HCEC 1CT (cell line): ENCODE data around the gene RASA2.

ENCODE experiments used
- DNase-seq: peaks from one replicate; pipeline ENCODE4 v3.0.0-alpha.2; 2017

The RASA2 gene

DNA sequence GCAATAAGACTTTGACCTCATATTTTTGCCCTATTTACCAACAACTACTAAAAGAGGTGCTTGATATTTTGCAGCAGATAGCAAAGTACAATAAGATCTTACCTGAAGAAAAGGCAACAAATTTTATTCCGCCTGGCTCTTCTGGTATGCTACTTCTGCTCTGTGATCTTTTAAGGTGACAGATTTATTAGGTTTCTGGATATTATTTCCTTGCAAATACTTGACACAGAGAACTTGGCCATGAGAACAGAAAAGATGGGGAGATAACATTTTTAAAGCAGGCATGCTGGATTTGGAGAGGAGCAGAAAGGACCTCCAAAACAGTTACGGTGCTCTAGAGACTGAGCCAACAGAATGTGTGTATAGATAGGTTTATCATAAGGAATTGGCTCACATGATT lies 164.6 kb downstream of the RASA2 start:
- DNase-seq: no peak

GRCh38 chr3:141652349-141652748 lies 165.5 kb downstream of the RASA2 start:
- DNase-seq: no peak

DNA sequence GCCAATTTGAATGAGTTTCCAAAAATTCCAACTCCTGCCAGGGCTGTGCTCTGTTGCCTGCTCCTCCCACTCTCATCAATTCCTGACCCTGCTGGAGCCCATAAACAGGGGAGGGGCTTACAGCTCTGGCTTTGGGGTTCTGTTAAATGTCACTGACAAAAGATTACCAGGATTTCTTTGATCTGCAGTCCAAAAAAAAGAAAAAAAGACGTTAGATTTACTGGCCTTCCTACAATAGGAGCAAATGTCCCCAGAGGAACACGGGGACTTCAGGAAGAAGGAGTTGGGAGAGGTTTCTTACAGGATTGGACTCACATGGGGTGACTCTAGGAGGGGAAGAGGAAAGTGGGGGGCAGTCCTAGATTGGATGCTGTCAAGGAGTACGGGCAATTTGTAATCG lies 167.0 kb downstream of the RASA2 start:
- no peak for DNase-seq

GRCh38 chr3:141655801-141656200 lies 169.0 kb downstream of the RASA2 start:
- no peak for DNase-seq

DNA sequence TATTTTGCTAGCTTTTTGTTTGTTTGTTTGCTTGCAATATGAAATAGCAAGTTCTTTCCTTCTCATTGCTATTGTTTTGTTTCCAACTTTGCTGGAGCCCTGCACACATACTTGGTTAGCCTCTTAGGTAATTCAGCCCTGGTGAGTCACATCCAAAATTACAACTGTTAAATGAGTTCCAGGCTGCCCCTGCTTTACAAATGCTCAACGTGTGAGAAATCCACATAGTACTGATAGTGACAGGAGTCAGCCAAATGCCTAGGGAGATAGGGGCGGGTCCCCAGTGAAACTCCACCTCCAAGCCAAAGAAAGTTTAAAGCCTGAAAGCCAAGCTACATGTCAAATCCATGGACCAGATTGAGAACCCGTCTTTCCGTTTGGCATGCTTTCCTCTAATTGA lies 169.9 kb downstream of the RASA2 start:
- peak; percentile 29 for DNase-seq

GRCh38 chr3:141657516-141657915 lies 170.7 kb downstream of the RASA2 start:
- no peak for DNase-seq

DNA sequence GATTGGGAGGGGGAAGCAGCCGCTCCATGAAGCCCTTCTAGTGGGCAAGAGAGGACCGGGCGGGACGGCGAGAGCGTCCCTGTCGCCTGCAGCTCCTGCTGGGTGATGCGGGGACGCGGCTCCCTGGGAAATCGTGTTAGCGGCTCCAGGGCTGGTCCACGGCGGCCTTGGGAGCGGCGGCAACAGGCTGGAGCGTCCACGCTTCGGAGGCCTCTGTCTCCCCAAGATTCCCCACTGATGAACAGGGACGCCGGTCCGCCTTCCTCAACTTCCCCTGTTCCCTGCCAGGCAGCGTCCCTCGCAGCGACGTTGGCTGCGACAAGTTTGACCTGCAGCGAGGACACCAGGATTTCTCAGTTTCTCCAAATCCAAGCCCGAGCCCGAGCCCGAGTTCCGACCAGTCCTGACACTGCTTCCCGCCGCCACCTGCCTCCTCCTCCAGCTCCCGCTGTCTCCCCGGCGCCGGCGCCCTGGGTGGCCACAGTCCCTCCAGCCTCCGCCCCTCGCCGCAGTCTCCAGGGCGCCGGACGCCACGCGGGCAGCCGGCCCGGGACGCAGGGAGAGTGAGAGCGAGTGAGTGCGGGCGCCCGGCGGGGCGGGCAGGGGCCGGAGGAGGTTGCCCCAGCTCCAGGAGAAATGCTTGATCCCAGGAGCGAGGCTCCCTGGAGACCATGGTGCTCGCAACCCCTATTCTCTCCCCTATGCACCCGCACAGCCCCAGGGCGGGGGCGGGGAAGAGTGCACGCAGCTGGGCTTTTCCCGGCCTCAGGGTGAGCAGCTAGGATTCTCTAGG lies 173.2 kb downstream of the RASA2 start:
- peak; percentile 31 for DNase-seq

- no peak for DNase-seq
These were observed 173.8 kb downstream of the RASA2 start for GRCh38 chr3:141660614-141660947.

DNA sequence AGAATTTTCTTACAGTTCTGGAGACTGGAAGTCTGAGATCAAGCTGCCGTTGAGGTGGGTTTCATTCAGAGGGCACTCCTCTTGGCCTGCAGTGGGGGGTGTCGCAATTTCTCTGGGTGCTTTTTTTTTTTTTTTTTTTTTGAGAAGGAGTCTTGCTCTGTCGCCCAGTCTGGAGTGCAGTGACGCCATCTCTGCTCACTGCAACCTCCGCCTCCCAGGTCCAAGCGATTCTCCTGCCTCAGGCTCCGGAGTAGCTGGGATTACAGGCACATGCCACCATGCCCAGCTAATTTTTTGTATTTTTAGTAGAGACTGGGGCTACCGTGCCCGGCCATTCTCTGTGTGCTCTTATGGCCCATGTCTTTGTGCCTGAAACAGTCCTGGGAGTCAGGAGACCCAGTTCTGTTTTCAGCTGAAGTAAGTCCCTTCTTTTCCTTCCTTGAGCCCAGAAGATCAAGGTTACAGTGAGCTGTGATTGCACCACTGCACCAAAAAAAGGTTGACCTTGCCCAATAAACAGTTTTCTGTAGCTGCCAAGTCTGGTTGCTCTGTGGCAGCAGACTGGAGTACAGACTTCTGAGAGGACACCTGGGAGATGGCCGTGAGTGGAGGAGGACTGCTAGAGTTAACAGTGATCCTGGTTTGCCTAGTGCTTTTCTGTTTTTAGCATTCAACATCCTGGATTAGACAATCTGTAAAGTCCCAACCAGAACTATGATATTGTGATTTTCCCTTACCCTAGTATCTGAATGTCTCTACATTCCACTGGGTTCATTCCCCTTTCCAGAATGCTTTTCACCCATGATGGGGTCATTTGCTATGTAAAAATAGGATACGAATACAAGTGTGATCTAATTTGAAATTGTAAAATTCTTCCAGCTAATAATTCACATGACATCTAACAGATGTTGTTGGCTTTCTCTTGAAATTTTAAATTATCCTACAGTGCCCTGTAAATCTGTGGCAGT lies 174.7 kb downstream of the RASA2 start:
- no peak for DNase-seq

DNA sequence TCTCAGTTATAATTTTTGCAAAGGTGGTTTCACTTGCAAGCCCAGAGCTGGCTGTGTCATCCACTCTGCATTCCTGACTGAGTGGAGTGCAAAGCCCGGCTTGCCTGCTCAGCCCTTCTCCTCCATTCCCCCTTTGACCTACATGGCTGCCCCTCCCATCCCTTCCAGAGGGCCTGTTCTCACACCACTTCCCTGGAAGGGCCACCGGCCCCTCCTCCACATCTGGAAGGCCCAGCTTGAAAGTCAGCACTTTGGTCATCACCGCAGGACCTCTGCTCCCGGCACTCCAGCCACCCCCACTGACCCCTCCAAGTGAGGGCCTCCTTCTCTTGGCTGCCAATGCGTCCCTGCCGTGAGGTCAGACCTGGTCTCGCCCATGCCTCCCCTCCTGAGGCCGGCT lies 177.2 kb downstream of the RASA2 start:
- peak; percentile 20 for DNase-seq
